ENCODE measurements around the gene CCDC192.

The CCDC192 gene

DNA sequence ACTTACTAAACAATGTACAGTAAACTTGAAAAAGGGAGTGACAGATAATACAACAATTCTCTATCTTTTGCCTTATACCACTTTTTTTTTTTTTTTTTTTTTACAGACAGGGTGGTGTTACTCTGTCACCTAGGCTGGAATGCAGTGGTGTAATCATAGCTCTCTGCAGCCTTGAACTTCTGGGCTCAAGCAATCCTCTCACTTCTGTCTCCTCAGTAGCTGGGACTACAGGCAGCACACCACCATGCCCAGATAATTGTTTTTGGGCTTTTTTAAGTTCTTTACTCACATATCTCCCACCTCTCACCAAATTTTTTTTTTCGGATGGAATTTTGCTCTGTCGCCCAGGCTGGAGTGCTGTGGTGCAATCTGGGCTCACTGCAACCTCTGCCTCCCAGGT, 208.4 kb downstream of the CCDC192 start:
- no peak for DNase-seq (ENCODE audit: low read depth)
- TF ChIP-seq POLR2A (IDR thresholded peaks at IDR 0.05; ENCODE audit: extremely low read depth, insufficient read length) (no peak), MAX (IDR thresholded peaks at IDR 0.05; ENCODE audit: low read depth, low read length) (no peak), MYC (IDR thresholded peaks at IDR 0.05; ENCODE audit: low read depth, low read length) (no peak)
- TF ChIP-seq, protein P1, sequence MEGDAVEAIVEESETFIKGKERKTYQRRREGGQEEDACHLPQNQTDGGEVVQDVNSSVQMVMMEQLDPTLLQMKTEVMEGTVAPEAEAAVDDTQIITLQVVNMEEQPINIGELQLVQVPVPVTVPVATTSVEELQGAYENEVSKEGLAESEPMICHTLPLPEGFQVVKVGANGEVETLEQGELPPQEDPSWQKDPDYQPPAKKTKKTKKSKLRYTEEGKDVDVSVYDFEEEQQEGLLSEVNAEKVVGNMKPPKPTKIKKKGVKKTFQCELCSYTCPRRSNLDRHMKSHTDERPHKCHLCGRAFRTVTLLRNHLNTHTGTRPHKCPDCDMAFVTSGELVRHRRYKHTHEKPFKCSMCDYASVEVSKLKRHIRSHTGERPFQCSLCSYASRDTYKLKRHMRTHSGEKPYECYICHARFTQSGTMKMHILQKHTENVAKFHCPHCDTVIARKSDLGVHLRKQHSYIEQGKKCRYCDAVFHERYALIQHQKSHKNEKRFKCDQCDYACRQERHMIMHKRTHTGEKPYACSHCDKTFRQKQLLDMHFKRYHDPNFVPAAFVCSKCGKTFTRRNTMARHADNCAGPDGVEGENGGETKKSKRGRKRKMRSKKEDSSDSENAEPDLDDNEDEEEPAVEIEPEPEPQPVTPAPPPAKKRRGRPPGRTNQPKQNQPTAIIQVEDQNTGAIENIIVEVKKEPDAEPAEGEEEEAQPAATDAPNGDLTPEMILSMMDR (IDR thresholded peaks at IDR 0.05; ENCODE audit: low read depth, low read length): no peak
- no peak overlapping the region for H3K4me3 ChIP-seq (ENCODE audit: low read depth, low read length)

GRCh38 chr5:127912411-127912810, 209.2 kb downstream of the CCDC192 start:
- DNase-seq (ENCODE audit: low read depth): no peak
- no peak overlapping the region for H3K4me3 ChIP-seq (ENCODE audit: low read depth, low read length)
- no peak for TF ChIP-seq POLR2A (IDR thresholded peaks at IDR 0.05; ENCODE audit: extremely low read depth, insufficient read length)
- TF ChIP-seq, protein P1 (IDR thresholded peaks at IDR 0.05; ENCODE audit: low read depth, low read length): no peak

GRCh38 chr5:127916885-127917573, 213.8 kb downstream of the CCDC192 start:
- DNase-seq (ENCODE audit: low read depth): no peak
- H3K4me3 ChIP-seq (ENCODE audit: low read depth, low read length): no peak overlapping the region
- TF ChIP-seq MYC (IDR thresholded peaks at IDR 0.05; ENCODE audit: low read depth, low read length) (no peak), MAX (IDR thresholded peaks at IDR 0.05; ENCODE audit: low read depth, low read length) (no peak), POLR2A (IDR thresholded peaks at IDR 0.05; ENCODE audit: extremely low read depth, insufficient read length) (no peak)
- TF ChIP-seq, protein P1 (IDR thresholded peaks at IDR 0.05; ENCODE audit: low read depth, low read length): no peak

- DNase-seq (ENCODE audit: low read depth): no peak
- H3K4me3 ChIP-seq (ENCODE audit: low read depth, low read length): no peak overlapping the region
- TF ChIP-seq MYC (IDR thresholded peaks at IDR 0.05; ENCODE audit: low read depth, low read length) (no peak), POLR2A (IDR thresholded peaks at IDR 0.05; ENCODE audit: extremely low read depth, insufficient read length) (no peak), MAX (IDR thresholded peaks at IDR 0.05; ENCODE audit: low read depth, low read length) (no peak)
- TF ChIP-seq, protein P1 (IDR thresholded peaks at IDR 0.05; ENCODE audit: low read depth, low read length): no peak
Measured at GRCh38 chr5:127919006-127919796, 216.0 kb downstream of the CCDC192 start.

GRCh38 chr5:127919818-127920217, 216.6 kb downstream of the CCDC192 start:
- no peak for DNase-seq (ENCODE audit: low read depth)
- TF ChIP-seq POLR2A (IDR thresholded peaks at IDR 0.05; ENCODE audit: extremely low read depth, insufficient read length) (no peak), MYC (IDR thresholded peaks at IDR 0.05; ENCODE audit: low read depth, low read length) (no peak)
- TF ChIP-seq, protein P1 (IDR thresholded peaks at IDR 0.05; ENCODE audit: low read depth, low read length): no peak
- H3K4me3 ChIP-seq (ENCODE audit: low read depth, low read length): no peak overlapping the region
